Endothelial cell (in vitro differentiated cells): ENCODE measurements around the gene F2RL1. TPM values are rescaled to one million over a fixed set of nuclear protein-coding genes. Genes with fewer than 3 reads are reported as not detected.

Experiments
- DNase-seq: peaks from one replicate; pipeline ENCODE4 v3.0.0; 2021; ENCODE audit warnings: low spot score
- H3K27ac Mint-ChIP-seq: one replicate; pipeline ENCODE4 v1.8.0; 2021; ENCODE audit warnings: mixed read lengths, inconsistent platforms; ENCODE audit not compliant: unreplicated experiment
- H3K27me3 Mint-ChIP-seq: one replicate; pipeline ENCODE4 v1.8.0; 2021; ENCODE audit warnings: mild to moderate bottlenecking, moderate library complexity, mixed read lengths, inconsistent platforms; ENCODE audit not compliant: unreplicated experiment
- H3K36me3 Mint-ChIP-seq: one replicate; pipeline ENCODE4 v1.8.0; 2021; ENCODE audit warnings: mild to moderate bottlenecking, low read depth, mixed read lengths, inconsistent platforms; ENCODE audit not compliant: unreplicated experiment
- H3K4me1 Mint-ChIP-seq: one replicate; pipeline ENCODE4 v1.8.0; 2021; ENCODE audit warnings: mild to moderate bottlenecking, mixed read lengths, inconsistent platforms; ENCODE audit not compliant: unreplicated experiment
- H3K4me3 Mint-ChIP-seq: one replicate; pipeline ENCODE4 v1.8.0; 2021; ENCODE audit warnings: mild to moderate bottlenecking, mixed read lengths, inconsistent platforms; ENCODE audit not compliant: unreplicated experiment
- H3K9me3 Mint-ChIP-seq: one replicate; pipeline ENCODE4 v1.8.0; 2021; ENCODE audit warnings: mixed read lengths, inconsistent platforms; ENCODE audit not compliant: unreplicated experiment
- CTCF ChIP-seq: fragments of 200-600 bp; sonication (generic); IDR thresholded peaks from one replicate; pipeline ENCODE4 v1.5.0; 2021; ENCODE audit warnings: antibody characterized with exemption; ENCODE audit not compliant: unreplicated experiment
- total RNA-seq: library from RNA; stranded (reverse); fragmentation: NEBNext Ultra II Directional; extraction: Animal tissue kit (Norgen Biotek cat#: 25700); gene quantifications from one replicate; pipeline ENCODE4 v1.2.1, GENCODE V29; 2021; ENCODE audit not compliant: unreplicated experiment

Gene F2RL1
- total RNA-seq, 1 donor from 2014 or later = 141 TPM

GRCh38 chr5:76800579-76800978 is 18.3 kb upstream of the F2RL1 start:
- Mint-ChIP-seq H3K4me3 (no peak overlapping the region), H3K4me1 (peaks cover 19% of the 10 kb centered on the region), H3K36me3 (no peaks in the 10 kb centered on the region), H3K27me3 (peaks cover 4% of the 10 kb centered on the region), H3K27ac (no peak overlapping the region), H3K9me3 (no peaks in the 10 kb centered on the region)
- DNase-seq = no peak
- TF ChIP-seq CTCF = no peak

GRCh38 chr5:76801159-76801802 is 17.5 kb upstream of the F2RL1 start:
- peak overlapping the region; percentile 3 for H3K27ac Mint-ChIP-seq
- no peaks in the 10 kb centered on the region for H3K36me3 Mint-ChIP-seq

GRCh38 chr5:76801803-76802195 is 17.0 kb upstream of the F2RL1 start:
- H3K36me3 Mint-ChIP-seq = no peaks in the 10 kb centered on the region
- no peak for DNase-seq
- peaks cover 4% of the 10 kb centered on the region for H3K27me3 Mint-ChIP-seq

More at GRCh38 chr5:76801159-76801802, 17.5 kb upstream of the F2RL1 start:
- no peak for DNase-seq
- Mint-ChIP-seq H3K9me3 (no peaks in the 10 kb centered on the region), H3K4me1 (peaks cover 25% of the 10 kb centered on the region), H3K4me3 (peak overlapping the region; percentile 2), H3K27me3 (peaks cover 4% of the 10 kb centered on the region)
- TF ChIP-seq CTCF = no peak

GRCh38 chr5:76804266-76804665 is 14.6 kb upstream of the F2RL1 start:
- Mint-ChIP-seq H3K4me1 (peaks cover 46% of the 10 kb centered on the region), H3K27me3 (peaks cover 4% of the 10 kb centered on the region), H3K9me3 (no peaks in the 10 kb centered on the region), H3K27ac (no peak overlapping the region), H3K4me3 (no peak overlapping the region), H3K36me3 (no peaks in the 10 kb centered on the region)
- no peak for TF ChIP-seq CTCF
- no peak for DNase-seq

More at GRCh38 chr5:76801803-76802195, 17.0 kb upstream of the F2RL1 start:
- Mint-ChIP-seq H3K9me3 (no peaks in the 10 kb centered on the region), H3K4me3 (no peak overlapping the region), H3K4me1 (peaks cover 27% of the 10 kb centered on the region), H3K27ac (no peak overlapping the region)
- TF ChIP-seq CTCF = no peak

GRCh38 chr5:76805821-76806505 is 12.9 kb upstream of the F2RL1 start:
- no peak overlapping the region for H3K4me3 Mint-ChIP-seq
- H3K9me3 Mint-ChIP-seq = no peaks in the 10 kb centered on the region
- peaks cover 4% of the 10 kb centered on the region for H3K27me3 Mint-ChIP-seq
- TF ChIP-seq CTCF = no peak
- H3K36me3 Mint-ChIP-seq = peaks cover 4% of the 10 kb centered on the region
- peaks cover 49% of the 10 kb centered on the region for H3K4me1 Mint-ChIP-seq
- no peak overlapping the region for H3K27ac Mint-ChIP-seq
- DNase-seq = no peak
